ENCODE measurements around the gene SLC9A3. TPM values are rescaled to one million over a fixed set of nuclear protein-coding genes. Genes with fewer than 3 reads are reported as not detected.

SLC9A3 gene
- total and polyA plus RNA-seq, 2 of the 13 experiments (the other 11 are each of a cell fraction or from before 2014, with no cell fraction given): 1.5 to 1.8 TPM

DNA sequence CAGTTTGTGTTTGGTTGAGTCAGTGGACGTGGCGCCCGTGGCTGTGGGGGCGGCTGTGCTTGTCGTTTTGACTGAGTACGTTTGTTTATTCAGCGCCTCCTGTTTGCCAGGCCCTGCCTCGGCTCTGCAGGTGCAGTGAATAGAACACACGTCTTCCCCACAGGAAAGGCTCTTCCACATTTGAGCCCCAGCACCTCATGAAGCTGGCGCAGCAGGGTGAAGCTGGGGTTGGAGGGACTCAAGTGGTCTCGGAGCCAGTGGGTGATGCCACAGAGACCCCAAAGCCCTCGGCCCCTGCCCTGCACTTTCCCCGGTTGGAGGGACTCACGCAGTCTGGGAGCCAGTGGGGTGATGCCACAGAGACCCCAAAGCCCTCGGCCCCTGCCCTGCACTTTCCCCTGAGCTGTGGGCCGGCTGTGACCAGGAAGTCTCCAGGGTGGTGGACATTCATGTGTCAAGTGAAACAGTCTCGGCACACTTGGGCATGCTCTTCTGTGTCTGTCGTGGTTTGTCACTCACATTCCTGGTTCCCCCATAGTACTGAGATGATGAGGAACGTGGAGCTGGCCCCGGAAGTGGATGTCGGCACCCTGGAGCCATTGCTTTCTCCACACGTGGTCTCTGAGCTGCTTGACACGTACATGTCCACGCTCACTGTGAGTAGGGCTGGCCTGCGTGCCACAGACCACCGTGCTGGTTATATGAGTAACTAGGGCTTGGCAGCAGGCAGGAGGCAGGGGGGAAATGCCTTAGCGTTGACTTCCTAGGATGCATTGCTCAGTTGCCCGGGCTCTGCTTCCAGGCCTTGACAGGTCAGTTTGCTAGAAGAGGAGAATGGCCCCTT lies 67.7 kb downstream of the SLC9A3 start:
- ATAC-seq (no peak), DNase-seq (ENCODE audit: low spot score) (no peak), FAIRE-seq (no peak)
- TF ChIP-seq HDAC1 (CRISPR knock-in tag; IDR thresholded peaks at IDR 0.05): no peak
- no peak for TF ChIP-seq CBX2 (IDR thresholded peaks at IDR 0.05; ENCODE audit: low read depth, low read length)
- no peak for TF ChIP-seq CBX2 (CRISPR knock-in tag; IDR thresholded peaks at IDR 0.05; ENCODE audit: low read depth)
- peak; percentile 27 for TF ChIP-seq AGO2 (optimal IDR thresholded peaks at IDR 0.05; ENCODE audit: low read depth, low read length)
- Histone ChIP-seq H3K27me3 (ENCODE audit: control insufficient read depth in 1 of 2, insufficient read depth in 2 of 2, low read length in 2 of 2) (no peaks in the 10 kb centered on the region), H2AFZ (ENCODE audit: low read length) (no peak overlapping the region), H4K20me1 (ENCODE audit: insufficient read depth, low read length) (0 out of 2 replicates have a peak, but pooled peaks cover 3% of the 10 kb centered on the region), H3K79me2 (ENCODE audit: insufficient read depth, low read length) (no peaks in the 10 kb centered on the region), H3K4me2 (ENCODE audit: low read depth, low read length) (no peak overlapping the region), H3K9ac (ENCODE audit: insufficient read depth, low read depth, low read length) (no peak overlapping the region), H3K36me3 (replicated peaks in 1 of 2; ENCODE audit: control insufficient read depth in 1 of 2, insufficient read depth in 2 of 2, low read length in 2 of 2) (peaks cover 34 to 75% of the 10 kb centered on the region in 2 experiments; a peak in 4 of 5 replicates), H3K9me3 (ENCODE audit: low read length) (peaks cover 5% of the 10 kb centered on the region; the same call in 1 of the 2 replicates), H3K27ac (ENCODE audit: extremely low read length, insufficient read depth, low read length) (no peak overlapping the region), H3K4me1 (ENCODE audit: insufficient read depth, low read length) (no peaks in the 10 kb centered on the region), H3K4me3 (replicated peaks in 1 of 3; ENCODE audit: insufficient read depth in 1 of 3, low read depth in 2 of 3, low read length in 3 of 3) (no peak overlapping the region)
- intact Hi-C loops (cut with micrococcal nuclease; ENCODE audit: unreplicated experiment): no loop called here
- WGBS (ENCODE audit: low lambda C conversion rate): 94% methylated on average over 20 of the region's 28 CpGs
- in situ Hi-C loops (cut with HindIII; ENCODE audit: extremely low pct_ligation_motif_present, low pct_unique_long_range_greater_than_20kb): no loop called here
- POLR2A ChIA-PET: no interaction called here
- CTCF ChIA-PET (ENCODE audit: low intra/inter-chr PET ratio, low total read pairs): no interaction called here
- no TSS peak for BruUV-seq (replicated peaks)

- in situ Hi-C loops (cut with HindIII; ENCODE audit: extremely low pct_ligation_motif_present, low pct_unique_long_range_greater_than_20kb): no loop called here
- H3K4me1 ChIP-seq (ENCODE audit: insufficient read depth, low read length): no peaks in the 10 kb centered on the region
- no TSS peak for BruUV-seq (replicated peaks)
- over 99% methylated on average over 11 of the region's 11 CpGs for WGBS (ENCODE audit: low lambda C conversion rate)
- ChIA-PET POLR2A (no interaction called here), CTCF (ENCODE audit: low intra/inter-chr PET ratio, low total read pairs) (no interaction called here)
- peaks cover 34 to 82% of the 10 kb centered on the region in 2 experiments; a peak in 4 of 5 replicates for H3K36me3 ChIP-seq (replicated peaks in 1 of 2; ENCODE audit: control insufficient read depth in 1 of 2, insufficient read depth in 2 of 2, low read length in 2 of 2)
- H3K4me3 ChIP-seq (replicated peaks in 1 of 3; ENCODE audit: insufficient read depth in 1 of 3, low read depth in 2 of 3, low read length in 3 of 3): no peak overlapping the region
- intact Hi-C loops (cut with micrococcal nuclease; ENCODE audit: unreplicated experiment): no loop called here
- ATAC-seq (no peak), DNase-seq (ENCODE audit: low spot score) (no peak), FAIRE-seq (no peak)
- H4K20me1 ChIP-seq (ENCODE audit: insufficient read depth, low read length): 0 out of 2 replicates have a peak, but pooled peaks cover 3% of the 10 kb centered on the region
- no peaks in the 10 kb centered on the region for H3K27me3 ChIP-seq (ENCODE audit: control insufficient read depth in 1 of 2, insufficient read depth in 2 of 2, low read length in 2 of 2)
- H3K4me2 ChIP-seq (ENCODE audit: low read depth, low read length): no peak overlapping the region
- H3K27ac ChIP-seq (ENCODE audit: extremely low read length, insufficient read depth, low read length): no peak overlapping the region
- H3K9me3 ChIP-seq (ENCODE audit: low read length): peaks cover 6% of the 10 kb centered on the region; the same call in 1 of the 2 replicates
- no peak overlapping the region for H2AFZ ChIP-seq (ENCODE audit: low read length)
- no peak overlapping the region for H3K9ac ChIP-seq (ENCODE audit: insufficient read depth, low read depth, low read length)
- H3K79me2 ChIP-seq (ENCODE audit: insufficient read depth, low read length): no peaks in the 10 kb centered on the region
- TF ChIP-seq MTA3 (CRISPR knock-in tag; IDR thresholded peaks at IDR 0.05) (no peak), ZSCAN30 (CRISPR knock-in tag; IDR thresholded peaks at IDR 0.05) (no peak), MTF1 (CRISPR knock-in tag; IDR thresholded peaks at IDR 0.05) (no peak), MAFK (conservative IDR thresholded peaks at IDR 0.05 in 1 of 2, IDR thresholded peaks at IDR 0.05 in 1 of 2; ENCODE audit: low read length in 2 of 2) (no peak), ZNF598 (CRISPR knock-in tag; IDR thresholded peaks at IDR 0.05; ENCODE audit: borderline replicate concordance) (no peak), E2F1 (CRISPR knock-in tag; IDR thresholded peaks at IDR 0.05) (no peak), PAX8 (CRISPR knock-in tag; IDR thresholded peaks at IDR 0.05; ENCODE audit: borderline replicate concordance) (no peak), SETDB1 (CRISPR knock-in tag; IDR thresholded peaks at IDR 0.05; ENCODE audit: borderline replicate concordance) (no peak), RFXANK (CRISPR knock-in tag; IDR thresholded peaks at IDR 0.05) (no peak), ZNF580 (CRISPR knock-in tag; IDR thresholded peaks at IDR 0.05; ENCODE audit: borderline replicate concordance, low read depth) (no peak)
- TF ChIP-seq, protein P1, sequence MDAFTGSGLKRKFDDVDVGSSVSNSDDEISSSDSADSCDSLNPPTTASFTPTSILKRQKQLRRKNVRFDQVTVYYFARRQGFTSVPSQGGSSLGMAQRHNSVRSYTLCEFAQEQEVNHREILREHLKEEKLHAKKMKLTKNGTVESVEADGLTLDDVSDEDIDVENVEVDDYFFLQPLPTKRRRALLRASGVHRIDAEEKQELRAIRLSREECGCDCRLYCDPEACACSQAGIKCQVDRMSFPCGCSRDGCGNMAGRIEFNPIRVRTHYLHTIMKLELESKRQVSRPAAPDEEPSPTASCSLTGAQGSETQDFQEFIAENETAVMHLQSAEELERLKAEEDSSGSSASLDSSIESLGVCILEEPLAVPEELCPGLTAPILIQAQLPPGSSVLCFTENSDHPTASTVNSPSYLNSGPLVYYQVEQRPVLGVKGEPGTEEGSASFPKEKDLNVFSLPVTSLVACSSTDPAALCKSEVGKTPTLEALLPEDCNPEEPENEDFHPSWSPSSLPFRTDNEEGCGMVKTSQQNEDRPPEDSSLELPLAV (CRISPR knock-in tag; conservative IDR thresholded peaks at IDR 0.05; ENCODE audit: low read depth): no peak
These were observed 68.4 kb downstream of the SLC9A3 start for GRCh38 chr5:455806-456205.

Measured in HepG2 (cell line).